Sigmoid colon (tissue), 4 donors: ENCODE results near the gene PLEKHG4B.

Experiments used
- CTCF ChIP-seq, 4 experiments: fragments of 450-650 bp in 3 of 4; fragments of 200-600 bp in 1 of 4; IDR thresholded peaks; one replicate each; pipeline ENCODE4 v1.5.1; 2016 to 2019; ENCODE audit warnings: antibody characterized with exemption in 4 of 4, mild to moderate bottlenecking in 3 of 4, moderate library complexity in 2 of 4
- EP300 ChIP-seq, 4 donors: sonication (generic); formaldehyde crosslinking; IDR thresholded peaks; one replicate each; pipeline ENCODE4 v1.6.1; 2017; ENCODE audit warnings: antibody characterized with exemption in 4 of 4
- POLR2A ChIP-seq, 2 donors: fragments of 450-650 bp; IDR thresholded peaks; one replicate each; pipeline ENCODE4 v1.6.1; 2016; ENCODE audit warnings: antibody characterized with exemption in 2 of 2, mild to moderate bottlenecking in 2 of 2, moderate library complexity in 2 of 2
- POLR2AphosphoS5 ChIP-seq, 4 donors: sonication (generic); formaldehyde crosslinking; IDR thresholded peaks; one replicate each; pipeline ENCODE4 v1.6.1; 2017; ENCODE audit warnings: antibody characterized with exemption in 4 of 4

DNA sequence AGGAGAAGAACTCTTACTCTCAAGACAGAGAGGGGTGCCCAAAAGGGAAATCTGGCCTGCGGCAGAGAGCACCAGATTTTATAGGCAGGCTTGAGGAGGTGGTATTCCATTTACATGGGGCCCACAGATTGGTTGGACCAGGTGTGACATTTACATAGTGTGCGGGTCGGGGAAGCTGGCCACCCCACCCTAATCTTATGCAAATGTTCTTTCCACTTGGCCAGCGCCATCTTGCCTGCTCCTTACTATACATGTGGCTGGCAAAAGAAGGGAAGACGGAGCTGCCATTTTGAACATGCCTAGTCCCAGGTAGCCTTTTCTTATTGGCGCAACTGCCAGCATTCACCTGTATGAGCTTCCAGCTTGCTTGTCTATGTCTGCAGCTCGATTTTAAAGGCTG, 34.8 kb downstream of the PLEKHG4B start:
- TF ChIP-seq CTCF (IDR thresholded peaks at IDR 0.05): no peak
- TF ChIP-seq POLR2AphosphoS5 (IDR thresholded peaks at IDR 0.05): no peak
- no peak for TF ChIP-seq EP300 (IDR thresholded peaks at IDR 0.05)
- TF ChIP-seq POLR2A (IDR thresholded peaks at IDR 0.05): no peak
